PC-9 (cell line): ENCODE results near the gene NCKIPSD.

ENCODE experiments used
- EZH2 ChIP-seq: fragments of 200-600 bp; sonication (generic); IDR thresholded peaks from 2 replicates; pipeline ENCODE4 v1.8.0; 2017; ENCODE audit warnings: antibody characterized with exemption, low read depth
- TF ChIP-seq, protein P1 (sequence below): fragments of 200-600 bp; sonication (generic); conservative IDR thresholded peaks from 2 replicates; pipeline ENCODE4 v1.6.1; 2017; ENCODE audit warnings: mixed run types, antibody characterized with exemption, mild to moderate bottlenecking, moderate library complexity

DNA sequence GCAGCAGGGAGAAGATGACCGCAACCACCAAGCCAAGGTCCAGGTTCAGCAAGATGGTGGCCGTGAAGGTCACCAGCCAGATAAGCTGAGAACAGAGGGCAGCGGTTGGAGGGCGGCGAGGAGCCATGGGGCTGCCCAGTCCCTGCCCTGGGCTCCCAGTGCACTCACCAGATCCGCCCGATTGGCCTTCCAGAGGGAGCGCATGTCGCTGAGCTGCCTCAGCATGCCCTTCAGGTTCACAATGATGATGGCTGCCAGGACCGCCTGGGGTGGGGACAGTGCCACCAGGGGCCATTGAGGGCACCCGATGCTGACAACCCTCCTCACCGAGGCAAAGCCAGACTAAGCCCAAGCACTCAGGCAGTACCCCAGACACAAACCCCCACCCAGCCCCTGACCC lies 55.8 kb downstream of the NCKIPSD start:
- TF ChIP-seq, protein P1, sequence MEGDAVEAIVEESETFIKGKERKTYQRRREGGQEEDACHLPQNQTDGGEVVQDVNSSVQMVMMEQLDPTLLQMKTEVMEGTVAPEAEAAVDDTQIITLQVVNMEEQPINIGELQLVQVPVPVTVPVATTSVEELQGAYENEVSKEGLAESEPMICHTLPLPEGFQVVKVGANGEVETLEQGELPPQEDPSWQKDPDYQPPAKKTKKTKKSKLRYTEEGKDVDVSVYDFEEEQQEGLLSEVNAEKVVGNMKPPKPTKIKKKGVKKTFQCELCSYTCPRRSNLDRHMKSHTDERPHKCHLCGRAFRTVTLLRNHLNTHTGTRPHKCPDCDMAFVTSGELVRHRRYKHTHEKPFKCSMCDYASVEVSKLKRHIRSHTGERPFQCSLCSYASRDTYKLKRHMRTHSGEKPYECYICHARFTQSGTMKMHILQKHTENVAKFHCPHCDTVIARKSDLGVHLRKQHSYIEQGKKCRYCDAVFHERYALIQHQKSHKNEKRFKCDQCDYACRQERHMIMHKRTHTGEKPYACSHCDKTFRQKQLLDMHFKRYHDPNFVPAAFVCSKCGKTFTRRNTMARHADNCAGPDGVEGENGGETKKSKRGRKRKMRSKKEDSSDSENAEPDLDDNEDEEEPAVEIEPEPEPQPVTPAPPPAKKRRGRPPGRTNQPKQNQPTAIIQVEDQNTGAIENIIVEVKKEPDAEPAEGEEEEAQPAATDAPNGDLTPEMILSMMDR = no peak
- TF ChIP-seq EZH2 = no peak
